ENCODE measurements around the gene PCLO.
"Not testable (repeated sequence)": the region's sequence is repeated elsewhere in the genome, so short reads cannot be mapped to it uniquely, and the experiment has no call there.

PCLO gene

GRCh38 chr7:83058667-83059066 is 104.0 kb downstream of the PCLO start:
- H3K27me3 ChIP-seq (replicated peaks; ENCODE audit: control insufficient read depth, insufficient read depth, low read length, poor library complexity, severe bottlenecking): no peaks in the 10 kb centered on the region
- H3K36me3 ChIP-seq (ENCODE audit: control insufficient read depth, insufficient read depth, low read length): no peaks in the 10 kb centered on the region
- H3K9me3 ChIP-seq (ENCODE audit: control insufficient read depth, low read length): no peaks in the 10 kb centered on the region
- no peak for DNase-seq
- H3K4me1 ChIP-seq (ENCODE audit: control insufficient read depth, insufficient read depth, low read length, poor library complexity, severe bottlenecking): no peaks in the 10 kb centered on the region
- no peak overlapping the region for H3K27ac ChIP-seq (ENCODE audit: insufficient read depth, low read length, poor library complexity, severe bottlenecking)
- no peak overlapping the region for H3K4me3 ChIP-seq (ENCODE audit: insufficient read depth, low read depth, low read length, poor library complexity, severe bottlenecking)

- no peaks in the 10 kb centered on the region for H3K27me3 ChIP-seq (replicated peaks; ENCODE audit: control insufficient read depth, insufficient read depth, low read length, poor library complexity, severe bottlenecking)
- no peaks in the 10 kb centered on the region for H3K36me3 ChIP-seq (ENCODE audit: control insufficient read depth, insufficient read depth, low read length)
- no peak for DNase-seq
- no peaks in the 10 kb centered on the region for H3K4me1 ChIP-seq (ENCODE audit: control insufficient read depth, insufficient read depth, low read length, poor library complexity, severe bottlenecking)
- no peak overlapping the region for H3K4me3 ChIP-seq (ENCODE audit: insufficient read depth, low read depth, low read length, poor library complexity, severe bottlenecking)
- H3K27ac ChIP-seq (ENCODE audit: insufficient read depth, low read length, poor library complexity, severe bottlenecking): no peak overlapping the region
- no peaks in the 10 kb centered on the region for H3K9me3 ChIP-seq (ENCODE audit: control insufficient read depth, low read length)
Observed at GRCh38 chr7:83055197-83055596, 107.5 kb downstream of the PCLO start.

GRCh38 chr7:83054472-83054871 is 108.2 kb downstream of the PCLO start:
- Histone ChIP-seq H3K4me1 (ENCODE audit: control insufficient read depth, insufficient read depth, low read length, poor library complexity, severe bottlenecking) (no peaks in the 10 kb centered on the region), H3K4me3 (ENCODE audit: insufficient read depth, low read depth, low read length, poor library complexity, severe bottlenecking) (no peak overlapping the region), H3K27me3 (replicated peaks; ENCODE audit: control insufficient read depth, insufficient read depth, low read length, poor library complexity, severe bottlenecking) (no peaks in the 10 kb centered on the region), H3K27ac (ENCODE audit: insufficient read depth, low read length, poor library complexity, severe bottlenecking) (no peak overlapping the region), H3K36me3 (ENCODE audit: control insufficient read depth, insufficient read depth, low read length) (no peaks in the 10 kb centered on the region), H3K9me3 (ENCODE audit: control insufficient read depth, low read length) (no peaks in the 10 kb centered on the region)
- DNase-seq: no peak

GRCh38 chr7:83053965-83054364 is 108.7 kb downstream of the PCLO start:
- Histone ChIP-seq H3K27me3 (replicated peaks; ENCODE audit: control insufficient read depth, insufficient read depth, low read length, poor library complexity, severe bottlenecking) (no peaks in the 10 kb centered on the region), H3K9me3 (ENCODE audit: control insufficient read depth, low read length) (no peaks in the 10 kb centered on the region), H3K27ac (ENCODE audit: insufficient read depth, low read length, poor library complexity, severe bottlenecking) (no peak overlapping the region), H3K4me3 (ENCODE audit: insufficient read depth, low read depth, low read length, poor library complexity, severe bottlenecking) (no peak overlapping the region), H3K4me1 (ENCODE audit: control insufficient read depth, insufficient read depth, low read length, poor library complexity, severe bottlenecking) (no peaks in the 10 kb centered on the region), H3K36me3 (ENCODE audit: control insufficient read depth, insufficient read depth, low read length) (no peaks in the 10 kb centered on the region)
- no peak for DNase-seq

- H3K4me1 ChIP-seq (ENCODE audit: control insufficient read depth, insufficient read depth, low read length, poor library complexity, severe bottlenecking): no peaks in the 10 kb centered on the region
- H3K27ac ChIP-seq (ENCODE audit: insufficient read depth, low read length, poor library complexity, severe bottlenecking): no peak overlapping the region
- H3K9me3 ChIP-seq (ENCODE audit: control insufficient read depth, low read length): no peaks in the 10 kb centered on the region
- H3K27me3 ChIP-seq (replicated peaks; ENCODE audit: control insufficient read depth, insufficient read depth, low read length, poor library complexity, severe bottlenecking): no peaks in the 10 kb centered on the region
- H3K36me3 ChIP-seq (ENCODE audit: control insufficient read depth, insufficient read depth, low read length): no peaks in the 10 kb centered on the region
- DNase-seq: no peak
- no peak overlapping the region for H3K4me3 ChIP-seq (ENCODE audit: insufficient read depth, low read depth, low read length, poor library complexity, severe bottlenecking)
Observed at GRCh38 chr7:83040484-83040883, 122.2 kb downstream of the PCLO start.

- no peak for DNase-seq
- no peaks in the 10 kb centered on the region for H3K9me3 ChIP-seq (ENCODE audit: control insufficient read depth, low read length)
- no peaks in the 10 kb centered on the region for H3K36me3 ChIP-seq (ENCODE audit: control insufficient read depth, insufficient read depth, low read length)
- H3K4me1 ChIP-seq (ENCODE audit: control insufficient read depth, insufficient read depth, low read length, poor library complexity, severe bottlenecking): no peaks in the 10 kb centered on the region
- no peak overlapping the region for H3K4me3 ChIP-seq (ENCODE audit: insufficient read depth, low read depth, low read length, poor library complexity, severe bottlenecking)
- H3K27ac ChIP-seq (ENCODE audit: insufficient read depth, low read length, poor library complexity, severe bottlenecking): no peak overlapping the region
- H3K27me3 ChIP-seq (replicated peaks; ENCODE audit: control insufficient read depth, insufficient read depth, low read length, poor library complexity, severe bottlenecking): no peaks in the 10 kb centered on the region
Observed at GRCh38 chr7:83038787-83039186, 123.9 kb downstream of the PCLO start.

- Histone ChIP-seq H3K4me1 (ENCODE audit: control insufficient read depth, insufficient read depth, low read length, poor library complexity, severe bottlenecking) (no peaks in the 10 kb centered on the region), H3K27ac (ENCODE audit: insufficient read depth, low read length, poor library complexity, severe bottlenecking) (no peak overlapping the region), H3K4me3 (ENCODE audit: insufficient read depth, low read depth, low read length, poor library complexity, severe bottlenecking) (no peak overlapping the region), H3K36me3 (ENCODE audit: control insufficient read depth, insufficient read depth, low read length) (no peaks in the 10 kb centered on the region), H3K9me3 (ENCODE audit: control insufficient read depth, low read length) (no peaks in the 10 kb centered on the region), H3K27me3 (replicated peaks; ENCODE audit: control insufficient read depth, insufficient read depth, low read length, poor library complexity, severe bottlenecking) (no peaks in the 10 kb centered on the region)
- DNase-seq: no peak
Observed at GRCh38 chr7:83036721-83037380, 125.8 kb downstream of the PCLO start.

GRCh38 chr7:83036130-83036529 is 126.6 kb downstream of the PCLO start:
- no peaks in the 10 kb centered on the region for H3K9me3 ChIP-seq (ENCODE audit: control insufficient read depth, low read length)
- no peak overlapping the region for H3K4me3 ChIP-seq (ENCODE audit: insufficient read depth, low read depth, low read length, poor library complexity, severe bottlenecking)
- no peaks in the 10 kb centered on the region for H3K27me3 ChIP-seq (replicated peaks; ENCODE audit: control insufficient read depth, insufficient read depth, low read length, poor library complexity, severe bottlenecking)
- no peaks in the 10 kb centered on the region for H3K36me3 ChIP-seq (ENCODE audit: control insufficient read depth, insufficient read depth, low read length)
- no peak for DNase-seq
- H3K4me1 ChIP-seq (ENCODE audit: control insufficient read depth, insufficient read depth, low read length, poor library complexity, severe bottlenecking): no peaks in the 10 kb centered on the region
- no peak overlapping the region for H3K27ac ChIP-seq (ENCODE audit: insufficient read depth, low read length, poor library complexity, severe bottlenecking)

GRCh38 chr7:83032195-83032594 is 130.5 kb downstream of the PCLO start:
- no peak for DNase-seq
- Histone ChIP-seq H3K27me3 (replicated peaks; ENCODE audit: control insufficient read depth, insufficient read depth, low read length, poor library complexity, severe bottlenecking) (no peaks in the 10 kb centered on the region), H3K27ac (ENCODE audit: insufficient read depth, low read length, poor library complexity, severe bottlenecking) (no peak overlapping the region), H3K9me3 (ENCODE audit: control insufficient read depth, low read length) (no peaks in the 10 kb centered on the region), H3K36me3 (ENCODE audit: control insufficient read depth, insufficient read depth, low read length) (no peaks in the 10 kb centered on the region), H3K4me1 (ENCODE audit: control insufficient read depth, insufficient read depth, low read length, poor library complexity, severe bottlenecking) (no peaks in the 10 kb centered on the region), H3K4me3 (ENCODE audit: insufficient read depth, low read depth, low read length, poor library complexity, severe bottlenecking) (no peak overlapping the region)

GRCh38 chr7:83023817-83024665 is 138.6 kb downstream of the PCLO start:
- H3K36me3 ChIP-seq (ENCODE audit: control insufficient read depth, insufficient read depth, low read length); H3K4me3 ChIP-seq (ENCODE audit: insufficient read depth, low read depth, low read length, poor library complexity, severe bottlenecking); H3K4me1 ChIP-seq (ENCODE audit: control insufficient read depth, insufficient read depth, low read length, poor library complexity, severe bottlenecking); H3K9me3 ChIP-seq (ENCODE audit: control insufficient read depth, low read length); DNase-seq; H3K27ac ChIP-seq (ENCODE audit: insufficient read depth, low read length, poor library complexity, severe bottlenecking); H3K27me3 ChIP-seq (replicated peaks; ENCODE audit: control insufficient read depth, insufficient read depth, low read length, poor library complexity, severe bottlenecking): not testable (repeated sequence)
